Sigmoid colon (tissue), 7 donors: ENCODE data around the gene C1R. TPM values are rescaled to one million over a fixed set of nuclear protein-coding genes. Genes with fewer than 3 reads are reported as not detected.

Experiments
- DNase-seq: peaks from one replicate; pipeline ENCODE4 v3.0.0-alpha.2; 2019
- H3K27ac ChIP-seq, 4 donors: fragments of 200-600 bp; sonication (generic); one replicate each; pipeline ENCODE4 v1.5.1; 2016 to 2019; ENCODE audit warnings: mild to moderate bottlenecking in 1 of 4
- H3K27me3 ChIP-seq, 3 donors: fragments of 200-600 bp; sonication (generic); one replicate each; pipeline ENCODE4 v1.5.1; 2019; ENCODE audit warnings: mild to moderate bottlenecking in 1 of 3
- H3K36me3 ChIP-seq, 4 donors: fragments of 200-600 bp; sonication (generic); one replicate each; pipeline ENCODE4 v1.5.1; 2016 to 2019
- H3K4me1 ChIP-seq, 4 donors: fragments of 200-600 bp; sonication (generic); one replicate each; pipeline ENCODE4 v1.5.1; 2017 to 2019
- H3K4me3 ChIP-seq, 4 donors: fragments of 200-600 bp; sonication (generic); one replicate each; pipeline ENCODE4 v1.5.1; 2017 to 2019; ENCODE audit warnings: mild to moderate bottlenecking in 2 of 4, moderate library complexity in 1 of 4
- H3K9me3 ChIP-seq, 4 donors: fragments of 200-600 bp in 3 of 4; sonication (generic) in 3 of 4; one replicate each; pipeline versions ENCODE4 v1.5.1 to v1.6.1; 2013 to 2019
- EP300 ChIP-seq, 4 donors: sonication (generic); formaldehyde crosslinking; IDR thresholded peaks; one replicate each; pipeline ENCODE4 v1.6.1; 2017; ENCODE audit warnings: antibody characterized with exemption in 4 of 4
- POLR2A ChIP-seq, 2 donors: fragments of 450-650 bp; IDR thresholded peaks; one replicate each; pipeline ENCODE4 v1.6.1; 2016; ENCODE audit warnings: antibody characterized with exemption in 2 of 2, mild to moderate bottlenecking in 2 of 2, moderate library complexity in 2 of 2
- POLR2AphosphoS5 ChIP-seq, 4 donors: sonication (generic); formaldehyde crosslinking; IDR thresholded peaks; one replicate each; pipeline ENCODE4 v1.6.1; 2017; ENCODE audit warnings: antibody characterized with exemption in 4 of 4
- WGBS, 2 donors: extraction: QIAGEN DNeasy Blood & Tissue Kit; methylation state at CpG; one replicate each; pipeline ENCODE4 v1.1.7; 2013; 5-methylcytosine and 5-hydroxymethylcytosine counted together
- intact Hi-C: fragments of 100-400 bp; cut with DNase I; formaldehyde crosslinking; loops from one replicate; pipeline ENCODE4 v1.15.1; 2023
- polyA plus RNA-seq, 3 donors: library from polyadenylated mRNA; stranded (reverse); fragments of 200-250 nt; gene quantifications; one replicate each; pipeline ENCODE4 v1.2.3, GENCODE V29; 2013
- total RNA-seq, 4 donors: library from RNA; depleted of rRNA; stranded (reverse); fragments of >200 nt; gene quantifications; one replicate each; pipeline ENCODE4 v1.1.0, GENCODE V29; 2016
- TF ChIP-seq, protein P1 (sequence below), 4 experiments: fragments of 450-650 bp in 3 of 4; fragments of 200-600 bp in 1 of 4; IDR thresholded peaks; one replicate each; pipeline ENCODE4 v1.5.1; 2016 to 2019; ENCODE audit warnings: antibody characterized with exemption in 4 of 4, mild to moderate bottlenecking in 3 of 4, moderate library complexity in 2 of 4
- donor health status: healthy with polysubstance abuse.
- donor health status: Bipolar disorder and iron deficiency.
- donor health status: healthy.

C1R gene
- 100 to 1,000 TPM; 328 to 493 (median 467) TPM for total RNA-seq
- polyA plus RNA-seq: 100 to 1,000 TPM in 1 of 3 donors, 10 to 100 TPM in 2; 23.8 to 257 (median 54.1) TPM

GRCh38 chr12:7092229-7092985 is at the start of gene C1R:
C1R (minus strand) TSS chr12:7092445; CDS start chr12:7092388, 57 bp downstream.
- no peaks in the 10 kb centered on the region for H3K27me3 ChIP-seq
- intact Hi-C loops: loop anchor here (1.0 to 2.0 kb wide), 2 partner anchors 16 to 32 kb away; partner anchors contain the start of genes C1RL and C1S
- peak; percentile 95 for DNase-seq
- no peaks in the 10 kb centered on the region for H3K9me3 ChIP-seq
- H3K27ac ChIP-seq: peak within 1 kb of the TSS; percentile 77 to 85 (median 80)
- H3K4me1 ChIP-seq: peaks cover 0 to 35% (median 33%) of the 10 kb centered on the region in 4 donors
- 6 to 30% methylated on average over 16 of the region's 16 CpGs for WGBS, 2 donors
- peaks cover 0 to 23% (median 7%) of the 10 kb centered on the region in 4 donors for H3K36me3 ChIP-seq
- peak in 1 of 4 donors; percentile 13 for TF ChIP-seq EP300 (IDR thresholded peaks at IDR 0.05)
- peak; percentile 75 to 82 (median 78) for TF ChIP-seq POLR2AphosphoS5 (IDR thresholded peaks at IDR 0.05)
- no peak for TF ChIP-seq POLR2A (IDR thresholded peaks at IDR 0.05)
- TF ChIP-seq, protein P1, sequence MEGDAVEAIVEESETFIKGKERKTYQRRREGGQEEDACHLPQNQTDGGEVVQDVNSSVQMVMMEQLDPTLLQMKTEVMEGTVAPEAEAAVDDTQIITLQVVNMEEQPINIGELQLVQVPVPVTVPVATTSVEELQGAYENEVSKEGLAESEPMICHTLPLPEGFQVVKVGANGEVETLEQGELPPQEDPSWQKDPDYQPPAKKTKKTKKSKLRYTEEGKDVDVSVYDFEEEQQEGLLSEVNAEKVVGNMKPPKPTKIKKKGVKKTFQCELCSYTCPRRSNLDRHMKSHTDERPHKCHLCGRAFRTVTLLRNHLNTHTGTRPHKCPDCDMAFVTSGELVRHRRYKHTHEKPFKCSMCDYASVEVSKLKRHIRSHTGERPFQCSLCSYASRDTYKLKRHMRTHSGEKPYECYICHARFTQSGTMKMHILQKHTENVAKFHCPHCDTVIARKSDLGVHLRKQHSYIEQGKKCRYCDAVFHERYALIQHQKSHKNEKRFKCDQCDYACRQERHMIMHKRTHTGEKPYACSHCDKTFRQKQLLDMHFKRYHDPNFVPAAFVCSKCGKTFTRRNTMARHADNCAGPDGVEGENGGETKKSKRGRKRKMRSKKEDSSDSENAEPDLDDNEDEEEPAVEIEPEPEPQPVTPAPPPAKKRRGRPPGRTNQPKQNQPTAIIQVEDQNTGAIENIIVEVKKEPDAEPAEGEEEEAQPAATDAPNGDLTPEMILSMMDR (IDR thresholded peaks at IDR 0.05): peak; percentile 86 to 91 (median 91)
- H3K4me3 ChIP-seq: peak within 1 kb of the TSS; percentile 47 to 57 (median 54)

GRCh38 chr12:7141351-7142005 is 49.2 kb upstream of the C1R start:
- TF ChIP-seq POLR2A (IDR thresholded peaks at IDR 0.05) (no peak), POLR2AphosphoS5 (IDR thresholded peaks at IDR 0.05) (no peak), EP300 (IDR thresholded peaks at IDR 0.05) (no peak)
- TF ChIP-seq, protein P1 (IDR thresholded peaks at IDR 0.05): no peak

DNA sequence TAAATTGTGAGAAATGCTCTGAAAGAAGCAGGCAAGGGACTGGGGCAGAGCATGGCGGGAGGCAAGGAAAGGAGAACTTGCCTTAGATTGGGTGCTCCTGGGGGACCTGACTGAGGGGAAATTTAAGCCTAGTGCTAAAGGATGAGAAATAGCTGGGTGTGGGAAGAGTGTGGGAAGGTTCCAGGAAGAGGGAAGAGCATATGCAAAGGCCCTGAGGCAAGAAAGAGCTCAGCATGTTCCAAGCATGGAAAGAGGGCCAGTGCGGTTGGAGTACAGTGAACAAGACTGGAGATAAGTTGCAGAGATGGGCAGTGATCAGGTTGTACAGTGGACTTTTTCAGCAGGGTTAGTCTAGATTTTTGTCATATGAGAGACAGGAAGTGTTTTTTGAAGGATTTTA is 47.0 kb upstream of the C1R start:
- Histone ChIP-seq H3K4me1 (no peaks in the 10 kb centered on the region), H3K9me3 (no peaks in the 10 kb centered on the region), H3K4me3 (no peak overlapping the region), H3K36me3 (peaks cover 0 to 25% (median 0%) of the 10 kb centered on the region in 4 donors), H3K27me3 (no peaks in the 10 kb centered on the region), H3K27ac (no peak overlapping the region)
- no peak for TF ChIP-seq EP300 (IDR thresholded peaks at IDR 0.05)
- TF ChIP-seq, protein P1 (IDR thresholded peaks at IDR 0.05): no peak
- no peak for TF ChIP-seq POLR2A (IDR thresholded peaks at IDR 0.05)
- no peak for TF ChIP-seq POLR2AphosphoS5 (IDR thresholded peaks at IDR 0.05)
- 73 to 99% methylated on average over 2 of the region's 2 CpGs for WGBS, 2 donors
- intact Hi-C loops: no loop called here
- no peak for DNase-seq

More at GRCh38 chr12:7141351-7142005, 49.2 kb upstream of the C1R start:
- peaks cover 0 to 22% (median 0%) of the 10 kb centered on the region in 4 donors for H3K36me3 ChIP-seq
- H3K27me3 ChIP-seq: no peaks in the 10 kb centered on the region
- WGBS, 2 donors: 86% methylated on average over 7 of the region's 7 CpGs
- H3K4me1 ChIP-seq: no peaks in the 10 kb centered on the region
- no peak overlapping the region for H3K27ac ChIP-seq
- H3K9me3 ChIP-seq: no peaks in the 10 kb centered on the region
- DNase-seq: no peak
- intact Hi-C loops: no loop called here
- H3K4me3 ChIP-seq: no peak overlapping the region

- TF ChIP-seq, protein P1 (IDR thresholded peaks at IDR 0.05): no peak
- TF ChIP-seq POLR2A (IDR thresholded peaks at IDR 0.05) (no peak), POLR2AphosphoS5 (IDR thresholded peaks at IDR 0.05) (no peak), EP300 (IDR thresholded peaks at IDR 0.05) (no peak)
- H3K27ac ChIP-seq: no peak overlapping the region
- H3K36me3 ChIP-seq: peaks cover 0 to 20% (median 0%) of the 10 kb centered on the region in 4 donors
- 83 to 91% methylated on average over 4 of the region's 4 CpGs for WGBS, 2 donors
- H3K9me3 ChIP-seq: no peaks in the 10 kb centered on the region
- no peak for DNase-seq
- no peaks in the 10 kb centered on the region for H3K27me3 ChIP-seq
- no peaks in the 10 kb centered on the region for H3K4me1 ChIP-seq
- intact Hi-C loops: no loop called here
- H3K4me3 ChIP-seq: no peak overlapping the region
Observed at GRCh38 chr12:7137908-7138307, 45.7 kb upstream of the C1R start.
